Skeletal muscle satellite cell (primary cell): ENCODE measurements around the gene DOCK4.

Experiments
- H3K27me3 ChIP-seq: 2 replicates; pipeline ENCODE4 v1.7.0; 2013; ENCODE audit warnings: low read length; ENCODE audit not compliant: control insufficient read depth, insufficient read depth
- H3K36me3 ChIP-seq: 2 replicates; pipeline ENCODE4 v1.7.0; 2013; ENCODE audit warnings: mild to moderate bottlenecking, control low read depth, low read length; ENCODE audit not compliant: insufficient read depth
- H3K4me1 ChIP-seq: 2 replicates; pipeline ENCODE4 v1.7.0; 2013; ENCODE audit warnings: low read length; ENCODE audit not compliant: control insufficient read depth, insufficient read depth
- H3K4me2 ChIP-seq: 2 replicates; pipeline ENCODE4 v1.7.0; 2013; ENCODE audit warnings: mild to moderate bottlenecking, low read length
- H3K4me3 ChIP-seq: 2 replicates; pipeline ENCODE4 v1.7.0; 2013; ENCODE audit warnings: low read length
- H3K9ac ChIP-seq: 2 replicates; pipeline ENCODE4 v1.7.0; 2013; ENCODE audit warnings: mild to moderate bottlenecking, low read depth, low read length, moderate library complexity
- H3K9me3 ChIP-seq: replicated peaks from 2 replicates; pipeline ENCODE4 v1.7.0; 2013; ENCODE audit warnings: mild to moderate bottlenecking, control low read depth, low read length

The DOCK4 gene

GRCh38 chr7:112214883-112215282 is 8.7 kb upstream of the DOCK4 start:
- no peak overlapping the region for H3K4me3 ChIP-seq
- H3K9ac ChIP-seq, result no peak overlapping the region
- no peaks in the 10 kb centered on the region for H3K9me3 ChIP-seq
- H3K27me3 ChIP-seq, result no peaks in the 10 kb centered on the region
- H3K4me2 ChIP-seq, result no peak overlapping the region
- no peaks in the 10 kb centered on the region for H3K4me1 ChIP-seq
- H3K36me3 ChIP-seq, result no peaks in the 10 kb centered on the region

DNA sequence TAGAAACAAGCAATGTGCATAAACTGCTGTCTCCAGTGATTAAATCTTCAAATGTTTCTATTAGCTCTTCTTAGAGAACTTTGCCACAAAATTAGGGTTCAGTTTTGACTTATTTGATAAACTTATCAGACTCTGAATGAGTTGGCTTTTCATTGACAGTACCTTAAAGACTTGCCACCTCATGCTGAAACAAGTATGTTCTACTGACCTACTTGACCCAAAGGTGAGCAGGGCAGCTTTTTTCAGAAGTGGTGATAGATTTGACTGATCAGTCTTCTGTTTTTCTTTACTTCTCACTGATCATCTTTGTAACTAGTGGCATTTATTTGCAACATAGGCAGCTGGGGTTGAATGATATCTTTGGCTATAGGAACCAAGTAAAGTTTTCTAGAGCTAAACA is 8.1 kb upstream of the DOCK4 start:
- no peaks in the 10 kb centered on the region for H3K4me1 ChIP-seq
- no peak overlapping the region for H3K9ac ChIP-seq
- no peak overlapping the region for H3K4me2 ChIP-seq
- H3K36me3 ChIP-seq, result no peaks in the 10 kb centered on the region
- no peaks in the 10 kb centered on the region for H3K9me3 ChIP-seq
- no peaks in the 10 kb centered on the region for H3K27me3 ChIP-seq
- H3K4me3 ChIP-seq, result no peak overlapping the region

- H3K9ac ChIP-seq, result no peak overlapping the region
- H3K9me3 ChIP-seq, result no peaks in the 10 kb centered on the region
- H3K4me1 ChIP-seq, result no peaks in the 10 kb centered on the region
- no peak overlapping the region for H3K4me2 ChIP-seq
- H3K4me3 ChIP-seq, result no peak overlapping the region
- no peaks in the 10 kb centered on the region for H3K27me3 ChIP-seq
- no peaks in the 10 kb centered on the region for H3K36me3 ChIP-seq
Observed at GRCh38 chr7:112213735-112214134, 7.5 kb upstream of the DOCK4 start.

DNA sequence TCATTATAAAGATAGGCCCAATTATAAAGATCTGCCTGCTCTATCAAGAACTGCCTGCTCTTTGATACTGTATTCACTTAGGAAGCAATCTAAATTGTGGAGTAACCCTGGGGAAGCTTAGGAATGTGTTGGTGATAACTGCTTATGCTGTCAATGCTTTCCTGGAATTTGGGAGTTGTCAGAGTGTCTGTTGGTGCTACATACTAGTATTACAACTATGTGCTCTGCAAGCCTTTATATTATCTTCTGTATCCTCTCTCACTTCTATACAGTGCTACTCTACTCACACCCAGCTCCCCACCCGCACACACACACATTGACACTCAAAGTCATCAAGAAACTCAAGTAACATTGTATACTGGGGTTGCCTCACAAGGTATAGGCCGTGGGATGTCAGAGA is 6.4 kb upstream of the DOCK4 start:
- Histone ChIP-seq H3K9me3 (no peaks in the 10 kb centered on the region), H3K27me3 (no peaks in the 10 kb centered on the region), H3K4me3 (no peak overlapping the region), H3K9ac (no peak overlapping the region), H3K4me2 (no peak overlapping the region), H3K36me3 (no peaks in the 10 kb centered on the region), H3K4me1 (no peaks in the 10 kb centered on the region)

GRCh38 chr7:112211348-112211907 is 5.2 kb upstream of the DOCK4 start:
- H3K9ac ChIP-seq, result no peak overlapping the region
- no peak overlapping the region for H3K4me2 ChIP-seq
- no peaks in the 10 kb centered on the region for H3K4me1 ChIP-seq
- no peaks in the 10 kb centered on the region for H3K9me3 ChIP-seq
- no peak overlapping the region for H3K4me3 ChIP-seq
- no peaks in the 10 kb centered on the region for H3K27me3 ChIP-seq
- no peaks in the 10 kb centered on the region for H3K36me3 ChIP-seq

DNA sequence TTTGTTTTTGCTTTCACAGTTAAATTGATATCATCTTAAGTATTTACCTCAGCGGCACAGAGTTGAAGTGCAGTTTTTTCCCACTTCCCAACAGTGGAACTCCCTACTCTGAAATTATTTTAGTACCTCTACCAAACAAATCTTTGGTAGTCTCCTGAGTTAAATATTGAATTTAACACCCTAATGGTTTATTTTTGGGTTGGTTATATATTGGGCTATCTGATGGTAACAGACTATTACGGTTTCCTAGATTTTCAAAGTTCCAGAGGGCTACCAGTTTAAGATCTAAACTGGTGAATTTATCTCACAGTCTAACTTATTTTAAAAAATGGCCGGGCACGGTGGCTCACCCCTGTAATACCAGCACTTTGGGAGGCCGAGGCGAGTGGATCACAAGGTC is 1.6 kb upstream of the DOCK4 start:
- Histone ChIP-seq H3K27me3 (no peaks in the 10 kb centered on the region), H3K4me1 (peaks cover 10% of the 10 kb centered on the region), H3K4me3 (peak overlapping the region; percentile 97), H3K36me3 (no peaks in the 10 kb centered on the region), H3K4me2 (peak overlapping the region; percentile 87), H3K9ac (peak overlapping the region; percentile 93), H3K9me3 (no peaks in the 10 kb centered on the region)

- Histone ChIP-seq H3K9ac (peak overlapping the region; percentile 93), H3K4me3 (peak overlapping the region; percentile 97), H3K4me1 (peaks cover 11% of the 10 kb centered on the region), H3K9me3 (no peaks in the 10 kb centered on the region), H3K27me3 (no peaks in the 10 kb centered on the region), H3K36me3 (no peaks in the 10 kb centered on the region), H3K4me2 (peak overlapping the region; percentile 87)
Observed at GRCh38 chr7:112206991-112207592, 893 bp upstream of the DOCK4 start.

GRCh38 chr7:112205343-112206237 is 609 bp downstream of the DOCK4 start:
- Histone ChIP-seq H3K36me3 (no peaks in the 10 kb centered on the region), H3K9ac (peak overlapping the region; percentile 79), H3K4me2 (peak overlapping the region; percentile 86), H3K4me1 (peaks cover 18% of the 10 kb centered on the region), H3K9me3 (no peaks in the 10 kb centered on the region), H3K27me3 (no peaks in the 10 kb centered on the region), H3K4me3 (peak overlapping the region; percentile 97)

DNA sequence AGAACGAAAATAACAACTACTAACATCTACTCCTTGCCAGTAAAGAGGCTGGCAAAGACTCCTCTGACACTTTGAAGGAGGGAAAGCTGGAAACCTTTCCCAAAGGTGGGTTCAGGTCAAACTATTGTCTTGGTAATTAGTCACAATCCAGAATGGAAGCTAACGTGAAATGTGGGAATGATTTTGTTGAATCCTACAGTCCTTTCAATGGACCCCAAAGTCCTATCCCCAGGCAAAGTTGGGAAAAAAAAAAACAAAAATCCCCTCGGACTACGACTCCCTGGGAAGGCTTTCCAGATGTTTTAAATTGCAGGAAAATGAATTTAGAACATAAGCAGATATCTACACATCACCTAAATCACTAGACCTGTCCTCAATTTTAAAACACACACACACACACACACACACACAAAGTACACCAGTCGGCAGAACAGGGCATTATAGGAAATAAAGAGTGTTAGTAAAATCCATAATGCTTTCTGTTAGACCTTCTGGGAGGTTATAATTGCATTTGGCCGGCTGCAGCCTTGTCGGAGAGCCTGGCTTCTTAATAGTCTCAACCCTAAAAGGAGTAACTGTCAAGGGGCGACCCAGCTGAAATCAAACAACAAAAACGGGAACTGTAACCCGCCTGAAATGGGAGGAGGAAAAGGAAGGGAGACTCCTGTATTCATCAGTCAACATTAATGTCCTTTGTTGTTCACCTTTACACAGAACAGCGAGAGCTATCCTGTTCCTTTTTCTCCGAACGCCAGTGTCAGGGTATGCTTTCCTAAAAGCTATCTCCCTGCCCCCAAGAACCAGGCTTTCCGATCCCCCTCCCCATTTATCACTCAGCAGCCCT is 1.5 kb downstream of the DOCK4 start:
- Histone ChIP-seq H3K4me2 (peak overlapping the region; percentile 86), H3K27me3 (no peaks in the 10 kb centered on the region), H3K4me1 (peaks cover 21% of the 10 kb centered on the region), H3K9ac (peak overlapping the region; percentile 79), H3K4me3 (peak overlapping the region; percentile 97), H3K9me3 (no peaks in the 10 kb centered on the region), H3K36me3 (no peaks in the 10 kb centered on the region)

DNA sequence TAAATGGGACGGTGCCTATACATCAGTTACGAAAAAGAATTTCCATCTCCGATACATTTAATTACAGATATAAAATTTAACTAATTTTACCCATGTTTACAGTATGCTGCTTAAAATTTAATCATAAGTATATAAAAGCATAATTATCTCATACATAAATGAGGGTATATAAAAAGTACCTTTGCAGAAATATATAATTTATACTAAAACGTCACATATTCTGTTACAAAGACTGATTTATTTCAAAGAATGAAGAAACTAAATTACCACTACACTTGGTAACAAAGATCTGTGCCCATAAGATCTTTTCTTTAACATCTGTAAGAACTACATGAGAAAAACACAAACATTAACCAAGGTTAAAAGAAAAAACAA is 2.8 kb downstream of the DOCK4 start:
- no peaks in the 10 kb centered on the region for H3K9me3 ChIP-seq
- H3K9ac ChIP-seq, result peak overlapping the region; percentile 79
- no peaks in the 10 kb centered on the region for H3K36me3 ChIP-seq
- no peaks in the 10 kb centered on the region for H3K27me3 ChIP-seq
- H3K4me2 ChIP-seq, result peak overlapping the region; percentile 86
- peak overlapping the region; percentile 97 for H3K4me3 ChIP-seq
- H3K4me1 ChIP-seq, result peaks cover 35% of the 10 kb centered on the region

DNA sequence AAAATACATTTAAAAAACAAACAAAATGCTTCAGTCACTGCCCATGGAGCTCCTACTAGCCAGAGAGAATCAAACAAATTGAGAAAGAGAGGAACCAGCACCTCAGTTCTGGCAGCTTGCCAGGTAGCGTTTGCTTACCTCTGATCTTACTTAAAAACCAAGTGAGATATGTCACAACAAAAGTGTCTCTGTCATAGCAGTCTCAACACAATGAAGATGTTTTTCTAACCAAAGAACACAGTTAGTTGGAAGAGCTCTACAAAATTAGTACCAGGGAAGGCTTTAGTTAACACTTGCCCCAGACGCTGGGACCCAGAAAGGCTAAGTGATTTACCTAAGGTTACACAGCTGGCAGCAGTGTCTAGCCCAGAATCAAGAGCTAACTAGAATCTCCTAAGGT is 3.4 kb downstream of the DOCK4 start:
- no peaks in the 10 kb centered on the region for H3K36me3 ChIP-seq
- H3K9ac ChIP-seq, result no peak overlapping the region
- no peak overlapping the region for H3K4me3 ChIP-seq
- peaks cover 36% of the 10 kb centered on the region for H3K4me1 ChIP-seq
- H3K9me3 ChIP-seq, result no peaks in the 10 kb centered on the region
- H3K4me2 ChIP-seq, result no peak overlapping the region
- H3K27me3 ChIP-seq, result no peaks in the 10 kb centered on the region
